Measurements from ENCODE around the gene GOLGB1.
"Not testable (repeated sequence)": the region's sequence is repeated elsewhere in the genome, so short reads cannot be mapped to it uniquely, and the experiment has no call there.

Gene GOLGB1

DNA sequence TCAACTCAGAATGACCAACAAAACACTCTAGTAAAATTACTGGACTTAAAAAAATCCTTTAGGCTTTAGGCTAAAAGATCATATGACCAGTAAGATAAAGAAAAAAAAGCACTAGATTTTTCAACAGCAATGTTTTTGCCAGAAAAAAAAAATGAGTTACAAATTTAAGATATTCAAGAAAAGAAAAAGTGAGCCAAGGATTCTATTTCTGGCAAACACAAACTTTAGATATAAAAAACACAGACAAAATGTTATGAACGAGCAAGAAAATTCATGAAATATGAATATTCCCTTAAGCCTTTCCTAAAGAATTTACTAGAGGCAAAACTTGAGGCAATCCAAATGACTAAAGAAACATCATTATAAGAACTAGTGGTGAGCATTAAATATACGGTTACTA, 8.6 kb downstream of the GOLGB1 start:
- no peak for DNase-seq (ENCODE audit: low spot score)

- DNase-seq (ENCODE audit: low spot score) = no peak
Observed at GRCh38 chr3:121739902-121740301, 9.6 kb downstream of the GOLGB1 start.

- DNase-seq (ENCODE audit: low spot score) = no peak
Observed at GRCh38 chr3:121737644-121738043, 11.9 kb downstream of the GOLGB1 start.

GRCh38 chr3:121736112-121736511, 13.4 kb downstream of the GOLGB1 start:
- no peak for DNase-seq (ENCODE audit: low spot score)

GRCh38 chr3:121735047-121735696, 14.4 kb downstream of the GOLGB1 start:
- DNase-seq (ENCODE audit: low spot score) = no peak

GRCh38 chr3:121730940-121731687, 18.4 kb downstream of the GOLGB1 start:
- DNase-seq (ENCODE audit: low spot score) = no peak

DNA sequence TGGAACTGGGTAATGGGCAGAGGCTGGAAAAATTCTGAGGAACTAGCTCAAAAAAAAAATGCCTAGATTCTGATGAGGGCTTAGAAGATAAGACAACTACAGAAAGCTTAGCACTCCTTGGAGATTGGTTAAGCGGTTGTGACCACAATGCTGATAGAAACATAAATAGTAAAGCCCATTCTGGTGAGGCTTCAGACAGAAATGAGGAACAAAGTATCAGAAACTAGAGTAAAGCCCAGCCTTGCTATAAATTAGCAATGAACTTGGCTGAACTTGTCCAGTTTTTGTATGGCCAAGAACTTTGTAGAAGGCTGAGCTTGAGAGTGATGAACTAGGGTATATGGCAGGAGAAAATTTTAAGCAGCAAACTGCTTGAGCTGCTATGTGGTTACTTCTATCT, 25.4 kb downstream of the GOLGB1 start:
- DNase-seq (ENCODE audit: low spot score) = no peak

- no peak for DNase-seq (ENCODE audit: low spot score)
Observed at GRCh38 chr3:121723485-121723884, 26.1 kb downstream of the GOLGB1 start.

DNA sequence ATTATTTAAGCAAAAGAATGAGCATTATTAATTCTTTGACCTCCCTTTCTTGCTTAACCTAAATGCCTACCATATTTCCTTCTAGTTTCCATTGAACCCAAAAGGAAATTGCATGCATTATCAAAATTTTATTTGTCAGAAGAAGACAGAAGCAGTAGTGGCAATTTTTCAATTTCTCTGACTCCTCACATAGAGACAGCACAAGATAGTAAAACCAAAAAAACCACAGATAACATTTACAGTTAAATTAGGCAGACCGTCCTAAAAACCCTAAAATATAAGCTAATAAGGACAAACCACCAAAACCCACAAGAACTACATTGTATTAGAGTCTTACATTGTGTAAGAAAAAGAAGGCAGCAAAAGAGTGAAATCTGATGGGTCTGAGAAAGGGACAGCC, 27.1 kb downstream of the GOLGB1 start:
- no peak for DNase-seq (ENCODE audit: low spot score)

GRCh38 chr3:121720163-121720562, 29.4 kb downstream of the GOLGB1 start:
- no peak for DNase-seq (ENCODE audit: low spot score)

GRCh38 chr3:121719423-121719822, 30.1 kb downstream of the GOLGB1 start:
- no peak for DNase-seq (ENCODE audit: low spot score)

DNA sequence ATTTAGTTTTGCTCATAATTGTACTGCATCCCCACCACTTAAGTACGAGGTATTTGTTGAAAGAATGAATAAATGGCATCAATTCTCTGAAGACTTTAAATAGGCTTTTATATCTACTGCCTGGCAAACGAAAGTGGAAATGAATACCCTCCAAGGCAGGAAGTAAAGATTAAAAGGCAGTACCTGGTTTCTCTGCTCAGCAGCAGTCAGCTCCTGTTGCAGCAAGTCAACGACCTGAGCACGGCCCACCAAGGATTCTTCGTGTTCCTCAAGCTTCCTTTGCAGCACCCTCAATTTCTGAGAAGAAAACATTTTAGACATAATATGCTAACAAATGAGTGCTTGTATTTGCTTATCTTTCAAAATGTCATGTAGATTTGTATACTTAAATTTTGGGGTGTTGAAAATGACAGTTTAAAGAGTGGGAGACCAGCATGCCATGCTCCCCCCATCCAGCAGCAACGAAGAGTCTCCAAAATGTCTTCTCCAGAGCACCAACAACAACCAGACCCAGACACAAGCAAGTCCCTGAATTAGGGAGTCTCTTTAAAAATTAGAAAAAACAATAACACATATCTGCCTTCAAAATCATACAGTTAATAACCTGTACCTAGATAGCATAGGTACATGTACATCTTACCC, 31.2 kb downstream of the GOLGB1 start:
- no peak for DNase-seq (ENCODE audit: low spot score)

DNA sequence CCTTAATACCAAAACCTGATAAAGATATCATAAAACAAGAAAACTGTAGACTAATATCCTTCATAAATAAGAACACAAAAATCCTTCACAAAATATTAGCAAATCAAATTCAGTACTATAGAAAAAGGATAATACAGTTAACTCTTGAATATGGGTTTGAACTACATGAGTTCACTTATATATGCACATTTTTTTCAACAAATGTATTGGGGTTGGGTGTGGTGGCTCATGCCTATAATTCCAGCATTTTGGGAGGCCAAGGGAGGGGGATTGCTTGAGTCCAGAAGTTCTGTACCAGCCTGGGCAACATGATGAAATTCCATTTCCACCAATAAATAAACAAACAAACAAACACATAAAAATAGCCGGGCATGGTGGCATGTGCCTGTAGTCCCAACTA, 39.2 kb downstream of the GOLGB1 start:
- DNase-seq (ENCODE audit: low spot score) = no peak

- DNase-seq (ENCODE audit: low spot score) = no peak
Observed at GRCh38 chr3:121707531-121708273, 41.8 kb downstream of the GOLGB1 start.

- no peak for DNase-seq (ENCODE audit: low spot score)
Observed at GRCh38 chr3:121705541-121705940, 44.0 kb downstream of the GOLGB1 start.

- DNase-seq (ENCODE audit: low spot score) = no peak
Observed at GRCh38 chr3:121703973-121704372, 45.6 kb downstream of the GOLGB1 start.

DNA sequence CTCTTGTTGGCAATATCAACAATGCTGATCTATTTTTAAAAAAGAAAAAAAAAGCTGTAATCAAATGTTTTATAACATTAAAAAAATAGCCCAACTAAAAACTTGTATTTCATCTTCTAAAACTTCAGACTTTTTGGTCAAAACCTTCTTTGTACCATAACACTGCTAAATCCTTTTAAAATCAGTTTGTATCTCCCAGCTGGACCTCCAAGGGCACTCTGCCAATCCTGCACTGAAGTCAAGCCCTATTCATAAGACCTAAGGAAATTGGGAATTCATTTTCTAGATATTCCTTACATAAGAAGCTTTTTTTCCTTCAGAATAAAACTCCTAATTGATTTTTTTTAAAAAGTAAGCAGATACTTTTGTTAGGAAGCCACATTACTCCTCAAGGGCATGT, 50.6 kb downstream of the GOLGB1 start:
- DNase-seq (ENCODE audit: low spot score) = no peak

DNA sequence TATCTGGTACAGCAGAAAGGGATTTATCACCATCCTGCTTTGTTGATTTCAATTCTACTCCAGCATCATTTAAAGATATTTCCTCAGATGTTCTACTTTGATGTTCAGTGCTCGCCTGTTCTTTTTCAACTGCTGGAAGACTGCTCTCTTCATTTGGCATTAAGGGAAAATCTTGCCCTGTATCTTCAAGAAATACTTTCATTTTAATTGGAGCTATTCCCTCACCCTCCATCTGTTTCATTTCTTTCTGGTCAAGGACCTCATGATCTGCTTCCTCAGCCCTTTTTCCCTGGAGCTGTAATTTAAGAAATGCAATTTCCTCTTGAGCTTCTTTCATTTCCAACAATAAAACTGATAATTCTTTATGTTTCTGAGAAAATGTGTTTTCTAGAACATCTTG, 51.1 kb downstream of the GOLGB1 start:
- DNase-seq (ENCODE audit: low spot score) = no peak

GRCh38 chr3:121696186-121696585, 53.4 kb downstream of the GOLGB1 start:
- no peak for DNase-seq (ENCODE audit: low spot score)

GRCh38 chr3:121692010-121692699, 57.4 kb downstream of the GOLGB1 start:
- DNase-seq (ENCODE audit: low spot score) = no peak

DNA sequence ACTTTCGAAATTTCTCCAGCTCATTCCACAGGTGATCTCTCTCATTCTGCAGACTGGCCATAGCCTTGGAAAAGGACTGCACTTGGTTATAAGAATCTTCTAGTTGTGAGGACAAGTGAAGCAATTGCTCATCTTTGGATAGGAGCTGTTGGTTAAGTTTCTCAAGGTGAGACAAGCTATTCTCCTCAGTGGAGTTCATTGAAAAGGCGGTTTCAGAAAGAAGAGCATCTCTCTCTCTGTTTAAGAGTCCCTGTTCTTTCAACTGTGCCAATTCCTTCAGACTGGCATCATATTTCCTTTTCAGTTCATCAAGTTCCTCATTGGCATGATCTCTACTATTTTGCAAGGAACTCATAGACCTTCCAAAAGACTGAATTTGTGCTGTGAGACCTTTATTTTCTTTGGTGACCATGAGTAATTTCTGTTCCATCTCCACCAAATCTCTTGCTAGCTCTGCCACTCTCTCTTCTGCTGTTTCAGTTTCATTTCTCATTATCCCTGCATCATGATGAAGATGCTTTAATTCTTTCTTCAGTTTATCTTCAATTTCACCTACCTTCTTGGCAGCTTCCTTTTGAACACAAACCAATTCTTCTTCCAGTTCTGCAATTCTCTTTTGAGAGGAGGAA, 58.6 kb downstream of the GOLGB1 start:
- no peak for DNase-seq (ENCODE audit: low spot score)

GRCh38 chr3:121688747-121689146, 60.8 kb downstream of the GOLGB1 start:
- DNase-seq (ENCODE audit: low spot score) = not testable (repeated sequence)

Measured in left forelimb (tissue), 1 donor.